ENCODE measurements around the gene OR4E1. TPM values are rescaled to one million over a fixed set of nuclear protein-coding genes. Genes with fewer than 3 reads are reported as not detected.
"Not testable (repeated sequence)": the region's sequence is repeated elsewhere in the genome, so short reads cannot be mapped to it uniquely, and the experiment has no call there.

Gene OR4E1
- total RNA-seq, 2 donors from 2014 or later = 0.05 TPM; not detected in 1

DNA sequence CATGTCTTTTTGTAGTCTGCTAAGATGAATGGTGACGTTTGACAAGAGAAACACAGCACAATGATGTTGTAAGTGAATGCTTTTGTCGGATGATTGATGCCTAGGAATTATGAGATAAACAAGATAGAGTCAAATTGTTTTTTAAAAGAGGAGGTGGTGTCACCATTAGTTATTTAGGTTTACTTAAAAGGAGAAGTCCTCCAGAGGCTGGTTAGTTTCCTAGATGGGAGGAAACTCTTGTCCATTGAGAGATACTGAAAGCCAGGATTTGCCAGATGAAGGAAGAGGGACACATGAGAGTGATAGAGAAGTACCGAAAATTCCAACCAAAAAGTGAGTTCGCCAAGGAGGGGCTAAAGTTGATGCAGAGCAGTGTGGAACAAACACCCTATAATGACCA, 38.8 kb downstream of the OR4E1 start, which contains the start of gene OR10G2:
Gene OR10G2, minus strand, starts transcription at position 101 of the 400 bp plus-strand sequence. Its CDS starts 98 bp downstream, at position 3.
- Histone ChIP-seq H3K4me1 (no peaks in the 10 kb centered on the region), H3K27me3 (no peaks in the 10 kb centered on the region), H3K27ac (no peak within 1 kb of the TSS), H3K4me3 (no peak within 1 kb of the TSS), H3K9ac (ENCODE audit: low read depth in 2 of 2, low read length in 2 of 2) (no peak within 1 kb of the TSS), H3K36me3 (no peaks in the 10 kb centered on the region), H3K9me3 (no peaks in the 10 kb centered on the region)
- TF ChIP-seq CTCF (IDR thresholded peaks at IDR 0.05) = no peak
- no peak for DNase-seq
- intact Hi-C loops (cut with DNase I) = no loop called here

- no peak overlapping the region for H3K4me3 ChIP-seq
- no peak for DNase-seq
- no peaks in the 10 kb centered on the region for H3K27me3 ChIP-seq
- H3K9ac ChIP-seq (ENCODE audit: low read depth in 2 of 2, low read length in 2 of 2) = no peak overlapping the region
- intact Hi-C loops (cut with DNase I) = no loop called here
- H3K27ac ChIP-seq = no peak overlapping the region
- no peaks in the 10 kb centered on the region for H3K4me1 ChIP-seq
- no peak for TF ChIP-seq CTCF (IDR thresholded peaks at IDR 0.05)
- H3K9me3 ChIP-seq = no peaks in the 10 kb centered on the region
- H3K36me3 ChIP-seq = no peaks in the 10 kb centered on the region
Observed at GRCh38 chr14:21631084-21631483, 42.5 kb downstream of the OR4E1 start.

- H3K27me3 ChIP-seq; DNase-seq; H3K4me3 ChIP-seq; H3K9ac ChIP-seq (ENCODE audit: low read depth in 2 of 2, low read length in 2 of 2); intact Hi-C loops (cut with DNase I); H3K27ac ChIP-seq; H3K9me3 ChIP-seq; H3K36me3 ChIP-seq; H3K4me1 ChIP-seq: not testable (repeated sequence)
Observed at GRCh38 chr14:21630503-21630902, 43.1 kb downstream of the OR4E1 start.

- no peak for DNase-seq
- Histone ChIP-seq H3K4me3 (no peak overlapping the region), H3K27me3 (no peaks in the 10 kb centered on the region), H3K9ac (ENCODE audit: low read depth in 2 of 2, low read length in 2 of 2) (no peak overlapping the region), H3K27ac (no peak overlapping the region), H3K4me1 (no peaks in the 10 kb centered on the region), H3K36me3 (no peaks in the 10 kb centered on the region), H3K9me3 (no peaks in the 10 kb centered on the region)
- intact Hi-C loops (cut with DNase I) = no loop called here
- no peak for TF ChIP-seq CTCF (IDR thresholded peaks at IDR 0.05)
Observed at GRCh38 chr14:21626491-21627230, 47.0 kb downstream of the OR4E1 start.

Other genes starting within 250 kb of the OR4E1 start
- gene CHD8, start 217.7 kb downstream of the OR4E1 start, total RNA-seq = 10 to 100 TPM; 56.2 to 60.1 TPM
- 10 to 100 TPM; 12.9 to 15.4 TPM for gene RAB2B, start 196.9 kb downstream of the OR4E1 start, total RNA-seq
- 10 to 100 TPM; 71.8 to 85.8 TPM for gene TOX4, start 196.6 kb downstream of the OR4E1 start, total RNA-seq
- 10 to 100 TPM; 26.5 to 50.1 TPM for gene METTL3, start 162.5 kb downstream of the OR4E1 start, total RNA-seq
- 1 to 10 TPM; 1.7 to 2.4 TPM for gene SALL2, start 147.5 kb downstream of the OR4E1 start, total RNA-seq
- not detected for gene OR10G3, start 93.7 kb downstream of the OR4E1 start, total RNA-seq
- gene OR10G2, start 38.9 kb downstream of the OR4E1 start, total RNA-seq = not detected
- not detected for gene OR4E2, start 20.0 kb downstream of the OR4E1 start, total RNA-seq